OCI-LY1 (cell line): ENCODE measurements around the gene ACTG2.

Source experiments
- H2AFZ ChIP-seq: fragments of 200-600 bp; sonication (generic), shearing (Covaris generic); 2 replicates; pipeline ENCODE4 v1.6.0; 2014; ENCODE audit warnings: antibody characterized with exemption, mild to moderate bottlenecking, low read length
- H3F3A ChIP-seq: fragments of 200-600 bp; sonication (generic), shearing (Covaris generic); 2 replicates; pipeline ENCODE4 v1.6.0; 2014; ENCODE audit warnings: mild to moderate bottlenecking, antibody characterized with exemption, low read length, moderate library complexity; ENCODE audit not compliant: insufficient read depth
- H3K27ac ChIP-seq: fragments of 200-600 bp; sonication (generic); 2 replicates; pipeline ENCODE4 v1.5.1; 2014; ENCODE audit warnings: low read length, mixed run types, mild to moderate bottlenecking, low read depth; ENCODE audit not compliant: poor library complexity, severe bottlenecking
- H3K27me3 ChIP-seq: fragments of 200-600 bp; sonication (generic); 2 replicates; pipeline ENCODE4 v1.6.0; 2014; ENCODE audit warnings: antibody characterized with exemption, mild to moderate bottlenecking, low read length, moderate library complexity; ENCODE audit not compliant: insufficient read depth
- H3K36me3 ChIP-seq: fragments of 200-600 bp; sonication (generic); 2 replicates; pipeline ENCODE4 v1.6.1; 2014; ENCODE audit warnings: mild to moderate bottlenecking, antibody characterized with exemption, low read length, moderate library complexity, mixed read lengths; ENCODE audit not compliant: insufficient read depth
- H3K4me1 ChIP-seq: fragments of 200-600 bp; sonication (generic); 2 replicates; pipeline ENCODE4 v1.5.1; 2014; ENCODE audit warnings: mild to moderate bottlenecking, low read length, moderate library complexity; ENCODE audit not compliant: insufficient read depth, severe bottlenecking
- H3K4me2 ChIP-seq: fragments of 200-600 bp; sonication (generic), shearing (Covaris generic); 2 replicates; pipeline ENCODE4 v1.6.1; 2014; ENCODE audit warnings: low read length
- H3K4me3 ChIP-seq: fragments of 200-600 bp; sonication (generic); 2 replicates; pipeline ENCODE4 v1.5.1; 2014; ENCODE audit warnings: low read length, low read depth, mild to moderate bottlenecking, mixed read lengths; ENCODE audit not compliant: poor library complexity, severe bottlenecking
- H3K79me2 ChIP-seq: fragments of 200-600 bp; shearing (Covaris generic); 2 replicates; pipeline ENCODE4 v1.6.1; 2016; ENCODE audit warnings: mixed run types, low read length, mixed read lengths; ENCODE audit not compliant: insufficient read depth
- H3K9ac ChIP-seq: fragments of 200-600 bp; sonication (generic), shearing (Covaris generic); 2 replicates; pipeline ENCODE4 v1.6.1; 2014; ENCODE audit warnings: mild to moderate bottlenecking, low read length, mixed read lengths
- H3K9me2 ChIP-seq: fragments of 200-600 bp; sonication (generic), shearing (Covaris generic); 2 replicates; pipeline ENCODE4 v1.6.1; 2014; ENCODE audit warnings: low read depth, mild to moderate bottlenecking, low read length, mixed read lengths
- H3K9me3 ChIP-seq: fragments of 200-600 bp; shearing (Covaris generic); 2 replicates; pipeline ENCODE4 v1.6.1; 2014; ENCODE audit warnings: low read length, mixed read lengths
- H4K20me1 ChIP-seq: fragments of 200-600 bp; sonication (generic), shearing (Covaris generic); 2 replicates; pipeline ENCODE4 v1.6.0; 2016; ENCODE audit warnings: mild to moderate bottlenecking, low read length; ENCODE audit not compliant: insufficient read depth
- CTCF ChIP-seq: fragments of 200-600 bp; sonication (generic), shearing (Covaris generic); IDR thresholded peaks from 2 replicates; pipeline ENCODE4 v1.5.1; 2017; ENCODE audit warnings: mild to moderate bottlenecking, antibody characterized with exemption, low read length, moderate library complexity, mixed read lengths
- EZH2 ChIP-seq: fragments of 200-600 bp; sonication (generic), shearing (Covaris generic); IDR thresholded peaks from 2 replicates; pipeline ENCODE4 v1.8.0; 2017; ENCODE audit warnings: borderline replicate concordance, mixed run types, mild to moderate bottlenecking, antibody characterized with exemption, low read length, moderate library complexity, mixed read lengths

The ACTG2 gene

GRCh38 chr2:73893764-73894474 lies 1.1 kb downstream of the ACTG2 start:
- no peak overlapping the region for H2AFZ ChIP-seq
- H3K4me1 ChIP-seq: no peaks in the 10 kb centered on the region
- H4K20me1 ChIP-seq: no peaks in the 10 kb centered on the region
- H3K27me3 ChIP-seq: no peaks in the 10 kb centered on the region
- H3K9ac ChIP-seq: no peak overlapping the region
- no peak overlapping the region for H3K4me3 ChIP-seq
- TF ChIP-seq EZH2: no peak
- no peak for TF ChIP-seq CTCF
- no peak overlapping the region for H3K4me2 ChIP-seq
- H3K79me2 ChIP-seq: no peaks in the 10 kb centered on the region
- no peaks in the 10 kb centered on the region for H3K36me3 ChIP-seq
- no peak overlapping the region for H3K27ac ChIP-seq
- no peaks in the 10 kb centered on the region for H3K9me2 ChIP-seq
- no peaks in the 10 kb centered on the region for H3K9me3 ChIP-seq
- no peaks in the 10 kb centered on the region for H3F3A ChIP-seq

- Histone ChIP-seq H3K36me3 (no peaks in the 10 kb centered on the region), H3K4me3 (no peak overlapping the region), H3F3A (no peaks in the 10 kb centered on the region), H4K20me1 (no peaks in the 10 kb centered on the region), H3K4me2 (no peak overlapping the region), H3K27me3 (no peaks in the 10 kb centered on the region), H3K4me1 (no peaks in the 10 kb centered on the region), H3K9ac (no peak overlapping the region), H3K27ac (no peak overlapping the region), H3K9me3 (no peaks in the 10 kb centered on the region), H2AFZ (no peak overlapping the region), H3K79me2 (no peaks in the 10 kb centered on the region), H3K9me2 (no peaks in the 10 kb centered on the region)
- TF ChIP-seq EZH2 (no peak), CTCF (no peak)
Observed at GRCh38 chr2:73894475-73894850, 1.7 kb downstream of the ACTG2 start.

- Histone ChIP-seq H3K27me3 (no peaks in the 10 kb centered on the region), H3K79me2 (no peaks in the 10 kb centered on the region), H3K36me3 (no peaks in the 10 kb centered on the region), H3K27ac (no peak overlapping the region), H4K20me1 (no peaks in the 10 kb centered on the region), H2AFZ (no peak overlapping the region), H3K4me1 (no peaks in the 10 kb centered on the region), H3K9ac (no peak overlapping the region), H3K4me3 (no peak overlapping the region), H3F3A (no peaks in the 10 kb centered on the region), H3K9me2 (no peaks in the 10 kb centered on the region), H3K4me2 (no peak overlapping the region), H3K9me3 (no peaks in the 10 kb centered on the region)
- TF ChIP-seq EZH2 (no peak), CTCF (no peak)
Observed at GRCh38 chr2:73894877-73895276, 2.1 kb downstream of the ACTG2 start.
